Parathyroid adenoma (tissue), 2 donors: ENCODE measurements around the gene NEU4.

Experiments used
- H2AFZ ChIP-seq: fragments of 300-600 bp; sonication (generic); one replicate; pipeline ENCODE4 v1.7.0; 2017; ENCODE audit warnings: antibody characterized with exemption, mild to moderate bottlenecking
- H3K27ac ChIP-seq: fragments of 300-600 bp; sonication (generic); one replicate; pipeline ENCODE4 v1.7.0; 2017
- H3K27me3 ChIP-seq: fragments of 300-600 bp; sonication (generic); one replicate; pipeline ENCODE4 v1.7.0; 2017; ENCODE audit warnings: low read length; ENCODE audit not compliant: control insufficient read depth, insufficient read depth
- H3K36me3 ChIP-seq: fragments of 300-600 bp; sonication (generic); one replicate; pipeline ENCODE4 v1.7.0; 2017; ENCODE audit warnings: low read length; ENCODE audit not compliant: control insufficient read depth, insufficient read depth
- H3K4me1 ChIP-seq: fragments of 300-600 bp; sonication (generic); one replicate; pipeline ENCODE4 v1.7.0; 2017; ENCODE audit warnings: control low read depth
- H3K4me2 ChIP-seq: fragments of 300-600 bp; sonication (generic); one replicate; pipeline ENCODE4 v1.7.0; 2017; ENCODE audit warnings: low read length
- H3K4me3 ChIP-seq: fragments of 300-600 bp; sonication (generic); one replicate; pipeline ENCODE4 v1.7.0; 2017; ENCODE audit warnings: low read depth, low read length
- H3K79me2 ChIP-seq: fragments of 300-600 bp; sonication (generic); one replicate; pipeline ENCODE4 v1.7.0; 2017; ENCODE audit warnings: control low read depth
- H3K9ac ChIP-seq: fragments of 300-600 bp; sonication (generic); one replicate; pipeline ENCODE4 v1.7.0; 2017; ENCODE audit warnings: mild to moderate bottlenecking
- H3K9me3 ChIP-seq: fragments of 300-600 bp; sonication (generic); one replicate; pipeline ENCODE4 v1.7.0; 2017; ENCODE audit warnings: low read length; ENCODE audit not compliant: control insufficient read depth
- CTCF ChIP-seq: fragments of 300-600 bp; sonication (generic); IDR thresholded peaks from one replicate; pipeline ENCODE4 v1.7.0; 2017; ENCODE audit warnings: antibody characterized with exemption, mild to moderate bottlenecking
- donor health status: primary hyperparathyroidism.

The NEU4 gene

GRCh38 chr2:241811952-241812729, 3.1 kb downstream of the NEU4 start:
- no peak for TF ChIP-seq CTCF
- no peaks in the 10 kb centered on the region for H3K9me3 ChIP-seq
- no peak overlapping the region for H3K27ac ChIP-seq
- no peak overlapping the region for H2AFZ ChIP-seq
- no peak overlapping the region for H3K9ac ChIP-seq
- H3K79me2 ChIP-seq, result no peaks in the 10 kb centered on the region
- no peak overlapping the region for H3K4me3 ChIP-seq
- H3K4me1 ChIP-seq, result no peaks in the 10 kb centered on the region
- no peaks in the 10 kb centered on the region for H3K27me3 ChIP-seq
- no peaks in the 10 kb centered on the region for H3K36me3 ChIP-seq
- no peak overlapping the region for H3K4me2 ChIP-seq

- no peaks in the 10 kb centered on the region for H3K36me3 ChIP-seq
These were observed 4.0 kb downstream of the NEU4 start for GRCh38 chr2:241812730-241813643.

GRCh38 chr2:241813644-241814392, 4.8 kb downstream of the NEU4 start:
- no peak for TF ChIP-seq CTCF
- H3K27ac ChIP-seq, result no peak overlapping the region
- H2AFZ ChIP-seq, result no peak overlapping the region
- no peaks in the 10 kb centered on the region for H3K79me2 ChIP-seq
- no peak overlapping the region for H3K4me3 ChIP-seq
- no peaks in the 10 kb centered on the region for H3K27me3 ChIP-seq
- H3K4me2 ChIP-seq, result no peak overlapping the region
- no peaks in the 10 kb centered on the region for H3K4me1 ChIP-seq
- no peaks in the 10 kb centered on the region for H3K9me3 ChIP-seq
- no peak overlapping the region for H3K9ac ChIP-seq
- no peaks in the 10 kb centered on the region for H3K36me3 ChIP-seq

More at GRCh38 chr2:241812730-241813643, 4.0 kb downstream of the NEU4 start:
- no peaks in the 10 kb centered on the region for H3K79me2 ChIP-seq
- TF ChIP-seq CTCF, result no peak
- H3K9me3 ChIP-seq, result no peaks in the 10 kb centered on the region
- no peaks in the 10 kb centered on the region for H3K27me3 ChIP-seq
- H3K4me2 ChIP-seq, result no peak overlapping the region
- no peak overlapping the region for H3K4me3 ChIP-seq
- H3K4me1 ChIP-seq, result no peaks in the 10 kb centered on the region
- no peak overlapping the region for H3K9ac ChIP-seq
- H3K27ac ChIP-seq, result no peak overlapping the region
- no peak overlapping the region for H2AFZ ChIP-seq

GRCh38 chr2:241814393-241814642, 5.3 kb downstream of the NEU4 start:
- TF ChIP-seq CTCF, result no peak
- Histone ChIP-seq H3K36me3 (no peaks in the 10 kb centered on the region), H3K9ac (no peak overlapping the region), H3K27me3 (no peaks in the 10 kb centered on the region), H3K4me3 (no peak overlapping the region), H2AFZ (no peak overlapping the region), H3K27ac (no peak overlapping the region), H3K79me2 (no peaks in the 10 kb centered on the region), H3K4me1 (no peaks in the 10 kb centered on the region), H3K4me2 (no peak overlapping the region), H3K9me3 (no peaks in the 10 kb centered on the region)
